HepG2 (cell line): ENCODE data around the gene ERCC2.

ENCODE experiments used
- CHD2 ChIP-seq: IDR thresholded peaks from 2 replicates; pipeline ENCODE4 v1.6.1; 2011; ENCODE audit warnings: low read depth, low read length, improper control_type of control experiment
- RBFOX2 ChIP-seq: fragments of 200-400 bp; formaldehyde crosslinking; IDR thresholded peaks from 2 replicates; pipeline ENCODE4 v1.6.1; 2017; ENCODE audit warnings: low read depth, mild to moderate bottlenecking, low read length
- TF ChIP-seq, protein P1 (sequence below): sonication (generic); formaldehyde crosslinking; IDR thresholded peaks from 2 replicates; pipeline ENCODE4 v1.9.0; 2022; ENCODE audit warnings: low read depth, missing genetic modification reagents
- TF ChIP-seq, protein P2 (sequence below): IDR thresholded peaks from 2 replicates; pipeline ENCODE4 v1.6.1; 2016; ENCODE audit warnings: low read depth

DNA sequence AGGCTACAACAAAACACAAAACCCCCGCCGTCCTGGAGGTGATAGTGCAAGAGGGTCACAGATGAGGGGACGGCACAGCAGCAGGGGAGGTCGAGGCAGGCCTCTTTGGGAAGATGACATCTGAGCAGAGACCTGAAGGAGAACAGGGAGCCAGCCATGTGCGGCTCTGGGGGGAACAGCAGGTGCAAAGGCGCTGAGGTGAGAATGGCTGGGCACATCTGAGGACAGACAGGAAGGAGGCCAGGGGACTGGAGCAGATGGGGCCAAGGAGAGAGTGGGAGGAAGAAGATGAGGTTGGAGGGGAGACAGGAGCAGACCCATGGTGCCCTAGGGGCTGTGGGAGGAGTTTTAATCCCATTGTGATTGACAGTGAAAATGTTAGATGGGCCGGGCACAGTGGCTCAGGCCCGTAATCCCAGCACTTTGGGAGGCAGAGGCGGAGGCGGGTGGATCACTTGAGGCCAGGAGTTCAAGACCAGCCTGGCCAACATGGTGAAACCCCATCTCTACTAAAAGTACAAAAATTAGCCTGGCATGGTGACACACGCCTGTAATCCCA, 45.9 kb downstream of the ERCC2 start:
- TF ChIP-seq RBFOX2 (no peak), CHD2 (no peak)
- TF ChIP-seq, protein P1, sequence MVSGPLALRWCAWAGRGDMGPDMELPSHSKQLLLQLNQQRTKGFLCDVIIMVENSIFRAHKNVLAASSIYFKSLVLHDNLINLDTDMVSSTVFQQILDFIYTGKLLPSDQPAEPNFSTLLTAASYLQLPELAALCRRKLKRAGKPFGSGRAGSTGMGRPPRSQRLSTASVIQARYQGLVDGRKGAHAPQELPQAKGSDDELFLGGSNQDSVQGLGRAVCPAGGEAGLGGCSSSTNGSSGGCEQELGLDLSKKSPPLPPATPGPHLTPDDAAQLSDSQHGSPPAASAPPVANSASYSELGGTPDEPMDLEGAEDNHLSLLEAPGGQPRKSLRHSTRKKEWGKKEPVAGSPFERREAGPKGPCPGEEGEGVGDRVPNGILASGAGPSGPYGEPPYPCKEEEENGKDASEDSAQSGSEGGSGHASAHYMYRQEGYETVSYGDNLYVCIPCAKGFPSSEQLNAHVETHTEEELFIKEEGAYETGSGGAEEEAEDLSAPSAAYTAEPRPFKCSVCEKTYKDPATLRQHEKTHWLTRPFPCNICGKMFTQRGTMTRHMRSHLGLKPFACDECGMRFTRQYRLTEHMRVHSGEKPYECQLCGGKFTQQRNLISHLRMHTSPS (CRISPR knock-in tag): no peak
- TF ChIP-seq, protein P2, sequence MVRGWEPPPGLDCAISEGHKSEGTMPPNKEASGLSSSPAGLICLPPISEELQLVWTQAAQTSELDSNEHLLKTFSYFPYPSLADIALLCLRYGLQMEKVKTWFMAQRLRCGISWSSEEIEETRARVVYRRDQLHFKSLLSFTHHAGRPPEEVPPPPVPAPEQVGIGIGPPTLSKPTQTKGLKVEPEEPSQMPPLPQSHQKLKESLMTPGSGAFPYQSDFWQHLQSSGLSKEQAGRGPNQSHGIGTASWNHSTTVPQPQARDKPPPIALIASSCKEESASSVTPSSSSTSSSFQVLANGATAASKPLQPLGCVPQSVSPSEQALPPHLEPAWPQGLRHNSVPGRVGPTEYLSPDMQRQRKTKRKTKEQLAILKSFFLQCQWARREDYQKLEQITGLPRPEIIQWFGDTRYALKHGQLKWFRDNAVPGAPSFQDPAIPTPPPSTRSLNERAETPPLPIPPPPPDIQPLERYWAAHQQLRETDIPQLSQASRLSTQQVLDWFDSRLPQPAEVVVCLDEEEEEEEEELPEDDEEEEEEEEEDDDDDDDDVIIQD (CRISPR knock-in tag): no peak
